Caco-2 (cell line): Measurements from ENCODE around the gene TBC1D8. TPM values are rescaled to one million over a fixed set of nuclear protein-coding genes. Genes with fewer than 3 reads are reported as not detected.

ENCODE experiments used
- BruUV-seq: library from RNA; stranded (reverse); fragments of 400-500 nt; replicated peaks from 2 replicates; lab custom pipeline; 2021; lab: Mats Ljungman, UMichigan
- CTCF ChIA-PET: fragments of 300-600 bp; sonication (Branson Sonifier 250); formaldehyde crosslinking; loops from one replicate; lab custom pipeline; 2022; ENCODE audit warnings: antibody characterized with exemption; lab: Charles Lee
- POLR2A ChIA-PET: fragments of 300-600 bp; sonication (Branson Sonifier 250); formaldehyde crosslinking; loops from one replicate; lab custom pipeline; 2022; ENCODE audit warnings: antibody characterized with exemption; lab: Charles Lee
- DNase-seq, 2 experiments: peaks; one replicate each; pipeline versions ENCODE4 v3.0.0 to v3.0.0-alpha.2; 2020 to 2022
- H3K27me3 ChIP-seq: replicated peaks from 2 replicates; pipeline ENCODE4 v1.6.0; 2011; ENCODE audit warnings: low read length; ENCODE audit not compliant: control insufficient read depth, insufficient read depth
- H3K36me3 ChIP-seq: 2 replicates; pipeline ENCODE4 v1.5.1; 2011; ENCODE audit warnings: low read length; ENCODE audit not compliant: control insufficient read depth, insufficient read depth
- H3K4me1 ChIP-seq: fragments of 250-450 bp; sonication (Bioruptor Pico); 2 replicates; pipeline ENCODE4 v1.5.1; 2020; ENCODE audit warnings: mild to moderate bottlenecking
- H3K4me3 ChIP-seq: 2 replicates; pipeline ENCODE4 v1.5.1; 2011; ENCODE audit warnings: low read depth, mild to moderate bottlenecking, control low read depth, low read length
- H3K9me3 ChIP-seq: fragments of 250-450 bp; sonication (Bioruptor Pico); 2 replicates; pipeline ENCODE4 v1.5.1; 2020; ENCODE audit warnings: mild to moderate bottlenecking, moderate library complexity
- H3K27ac Mint-ChIP-seq: one replicate; pipeline ENCODE4 v1.8.0; 2022; ENCODE audit warnings: mixed read lengths; ENCODE audit not compliant: unreplicated experiment
- H3K27me3 Mint-ChIP-seq: one replicate; pipeline ENCODE4 v1.8.0; 2022; ENCODE audit warnings: mixed read lengths; ENCODE audit not compliant: insufficient read depth, unreplicated experiment
- H3K36me3 Mint-ChIP-seq: one replicate; pipeline ENCODE4 v1.8.0; 2022; ENCODE audit warnings: mild to moderate bottlenecking, mixed read lengths; ENCODE audit not compliant: insufficient read depth, unreplicated experiment
- H3K4me1 Mint-ChIP-seq: one replicate; pipeline ENCODE4 v1.8.0; 2022; ENCODE audit warnings: low read depth, mixed read lengths; ENCODE audit not compliant: unreplicated experiment
- H3K4me3 Mint-ChIP-seq: one replicate; pipeline ENCODE4 v1.8.0; 2022; ENCODE audit warnings: mild to moderate bottlenecking, moderate library complexity, mixed read lengths; ENCODE audit not compliant: unreplicated experiment
- H3K9me3 Mint-ChIP-seq: one replicate; pipeline ENCODE4 v1.8.0; 2022; ENCODE audit warnings: mixed read lengths; ENCODE audit not compliant: unreplicated experiment
- intact Hi-C: fragments of 100-400 bp; cut with micrococcal nuclease; formaldehyde crosslinking; loops from one replicate; pipeline ENCODE4 v1.10.0; 2022; ENCODE audit not compliant: unreplicated experiment
- total RNA-seq: library from RNA; stranded (reverse); gene quantifications from 2 replicates; pipeline ENCODE4 v1.2.3, GENCODE V29; 2022
- TF ChIP-seq, protein P1 (sequence below), 2 experiments: fragments of 200-600 bp in 1 of 2; IDR thresholded peaks; 1 replicate in 1 of 2; 2 replicates in 1 of 2; pipeline versions ENCODE4 v1.5.1 to v1.8.0; 2011 to 2022; ENCODE audit warnings: antibody characterized with exemption in 1 of 2, control low read depth in 1 of 2, inconsistent platforms in 1 of 2, low read depth in 1 of 2, low read length in 1 of 2, mild to moderate bottlenecking in 1 of 2, moderate library complexity in 1 of 2; ENCODE audit not compliant: insufficient read depth in 1 of 2, severe bottlenecking in 1 of 2, unreplicated experiment in 1 of 2

TBC1D8 gene
- total RNA-seq, 1 experiment from 2014 or later = 29.5 TPM

GRCh38 chr2:101022221-101022620, 129.0 kb downstream of the TBC1D8 start:
- TF ChIP-seq, protein P1, sequence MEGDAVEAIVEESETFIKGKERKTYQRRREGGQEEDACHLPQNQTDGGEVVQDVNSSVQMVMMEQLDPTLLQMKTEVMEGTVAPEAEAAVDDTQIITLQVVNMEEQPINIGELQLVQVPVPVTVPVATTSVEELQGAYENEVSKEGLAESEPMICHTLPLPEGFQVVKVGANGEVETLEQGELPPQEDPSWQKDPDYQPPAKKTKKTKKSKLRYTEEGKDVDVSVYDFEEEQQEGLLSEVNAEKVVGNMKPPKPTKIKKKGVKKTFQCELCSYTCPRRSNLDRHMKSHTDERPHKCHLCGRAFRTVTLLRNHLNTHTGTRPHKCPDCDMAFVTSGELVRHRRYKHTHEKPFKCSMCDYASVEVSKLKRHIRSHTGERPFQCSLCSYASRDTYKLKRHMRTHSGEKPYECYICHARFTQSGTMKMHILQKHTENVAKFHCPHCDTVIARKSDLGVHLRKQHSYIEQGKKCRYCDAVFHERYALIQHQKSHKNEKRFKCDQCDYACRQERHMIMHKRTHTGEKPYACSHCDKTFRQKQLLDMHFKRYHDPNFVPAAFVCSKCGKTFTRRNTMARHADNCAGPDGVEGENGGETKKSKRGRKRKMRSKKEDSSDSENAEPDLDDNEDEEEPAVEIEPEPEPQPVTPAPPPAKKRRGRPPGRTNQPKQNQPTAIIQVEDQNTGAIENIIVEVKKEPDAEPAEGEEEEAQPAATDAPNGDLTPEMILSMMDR (IDR thresholded peaks at IDR 0.05; ENCODE audit: insufficient read depth in 1 of 2, low read depth in 1 of 2, low read length in 1 of 2, severe bottlenecking in 1 of 2, unreplicated experiment in 1 of 2) = no peak
- H3K36me3 Mint-ChIP-seq = peaks cover 32% of the 10 kb centered on the region
- Histone ChIP-seq H3K4me3 (no peak overlapping the region), H3K27me3 (no peaks in the 10 kb centered on the region), H3K4me1 (peaks cover 12% of the 10 kb centered on the region; the same call in 1 of the 2 replicates), H3K9me3 (no peaks in the 10 kb centered on the region), H3K36me3 (no peaks in the 10 kb centered on the region; the same call in none of the 2 replicates)
- ChIA-PET CTCF (no interaction called here), POLR2A (no interaction called here)
- H3K27ac Mint-ChIP-seq = no peak overlapping the region
- no peaks in the 10 kb centered on the region for H3K27me3 Mint-ChIP-seq
- DNase-seq = no peak
- H3K4me1 Mint-ChIP-seq = no peaks in the 10 kb centered on the region
- H3K9me3 Mint-ChIP-seq = no peaks in the 10 kb centered on the region
- H3K4me3 Mint-ChIP-seq = no peak overlapping the region
- no TSS peak for BruUV-seq
- intact Hi-C loops = no loop called here

DNA sequence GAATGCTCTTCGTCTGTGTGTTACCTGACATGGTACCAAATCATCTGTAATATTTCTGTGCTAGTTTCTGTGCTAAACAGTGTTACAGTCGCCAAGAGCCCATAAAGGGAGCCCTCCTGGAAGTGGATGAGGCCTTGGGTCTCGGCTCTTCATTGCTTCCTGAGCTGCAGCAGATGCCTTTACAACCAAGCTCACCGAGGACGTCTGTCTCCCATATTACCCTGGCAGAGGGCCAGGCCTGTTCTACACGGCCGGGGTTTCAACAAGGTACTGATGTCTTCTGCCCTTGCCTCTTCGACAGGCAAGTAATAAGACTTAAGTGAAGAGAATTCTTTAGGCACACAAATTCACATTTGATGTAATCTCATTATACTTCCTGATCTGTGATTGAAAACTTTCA, 132.2 kb downstream of the TBC1D8 start:
- TF ChIP-seq, protein P1 (IDR thresholded peaks at IDR 0.05; ENCODE audit: insufficient read depth in 1 of 2, low read depth in 1 of 2, low read length in 1 of 2, severe bottlenecking in 1 of 2, unreplicated experiment in 1 of 2) = no peak
- Histone ChIP-seq H3K4me1 (no peaks in the 10 kb centered on the region), H3K9me3 (0 out of 2 replicates have a peak, but pooled peaks cover 4% of the 10 kb centered on the region), H3K27me3 (no peaks in the 10 kb centered on the region), H3K36me3 (peaks cover 4% of the 10 kb centered on the region), H3K4me3 (no peak overlapping the region)
- H3K4me3 Mint-ChIP-seq = no peak overlapping the region
- BruUV-seq = no TSS peak
- H3K27me3 Mint-ChIP-seq = no peaks in the 10 kb centered on the region
- intact Hi-C loops = no loop called here
- H3K27ac Mint-ChIP-seq = no peak overlapping the region
- POLR2A ChIA-PET = no interaction called here
- H3K4me1 Mint-ChIP-seq = no peaks in the 10 kb centered on the region
- peaks cover 21% of the 10 kb centered on the region for H3K36me3 Mint-ChIP-seq
- no peaks in the 10 kb centered on the region for H3K9me3 Mint-ChIP-seq
- DNase-seq = no peak
- CTCF ChIA-PET = no interaction called here

GRCh38 chr2:101017371-101017770, 133.8 kb downstream of the TBC1D8 start:
- ChIA-PET CTCF (no interaction called here), POLR2A (no interaction called here)
- peaks cover 4% of the 10 kb centered on the region for H3K36me3 ChIP-seq
- H3K4me1 Mint-ChIP-seq = peaks cover 6% of the 10 kb centered on the region
- DNase-seq = no peak
- H3K27ac Mint-ChIP-seq = no peak overlapping the region
- H3K27me3 Mint-ChIP-seq = no peaks in the 10 kb centered on the region
- no TSS peak for BruUV-seq
- H3K4me1 ChIP-seq = no peaks in the 10 kb centered on the region
- intact Hi-C loops = no loop called here
- no peaks in the 10 kb centered on the region for H3K27me3 ChIP-seq
- no peak overlapping the region for H3K4me3 ChIP-seq
- peaks cover 29% of the 10 kb centered on the region for H3K36me3 Mint-ChIP-seq
- H3K9me3 ChIP-seq = 0 out of 2 replicates have a peak, but pooled peaks cover 4% of the 10 kb centered on the region
- no peaks in the 10 kb centered on the region for H3K9me3 Mint-ChIP-seq
- no peak overlapping the region for H3K4me3 Mint-ChIP-seq
- TF ChIP-seq, protein P1 (IDR thresholded peaks at IDR 0.05; ENCODE audit: insufficient read depth in 1 of 2, low read depth in 1 of 2, low read length in 1 of 2, severe bottlenecking in 1 of 2, unreplicated experiment in 1 of 2) = no peak
